Right cardiac atrium (tissue), 5 donors: ENCODE measurements around the gene SLBP. TPM values are rescaled to one million over a fixed set of nuclear protein-coding genes. Genes with fewer than 3 reads are reported as not detected.

Source experiments
- ATAC-seq, 2 donors: fragments of 200-7000 bp; cut with Tn5 transposase; one replicate each; pipeline versions ENCODE4 v1.8.0 to v1.9.1; 2020; ENCODE audit warnings: moderate library complexity in 2 of 2, mild to moderate bottlenecking in 1 of 2
- DNase-seq, 3 donors: peaks; one replicate each; pipeline ENCODE4 v3.0.0-alpha.2; 2020
- H3K27ac ChIP-seq: one replicate; pipeline ENCODE4 v1.5.1; 2013; ENCODE audit warnings: mild to moderate bottlenecking, low read length, control low read depth, moderate library complexity
- H3K27me3 ChIP-seq: one replicate; pipeline ENCODE4 v1.6.1; 2013; ENCODE audit not compliant: control insufficient read depth, insufficient read depth
- H3K4me1 ChIP-seq: one replicate; pipeline ENCODE4 v1.6.1; 2013; ENCODE audit warnings: low read length; ENCODE audit not compliant: control insufficient read depth, insufficient read depth
- H3K4me3 ChIP-seq: one replicate; pipeline ENCODE4 v1.5.1; 2013; ENCODE audit warnings: low read length, control low read depth
- H3K9me3 ChIP-seq: one replicate; pipeline ENCODE4 v1.6.1; 2013; ENCODE audit warnings: low read length; ENCODE audit not compliant: control insufficient read depth
- WGBS: extraction: QIAGEN DNeasy Blood & Tissue Kit; methylation state at CpG from one replicate; pipeline ENCODE4 v1.1.7; 2013; 5-methylcytosine and 5-hydroxymethylcytosine counted together
- intact Hi-C, 4 donors: fragments of 100-400 bp; cut with DNase I; formaldehyde crosslinking; loops; one replicate each; pipeline versions ENCODE4 v1.11.0 to v1.14.0; 2022 to 2023
- polyA plus RNA-seq: library from polyadenylated mRNA; stranded (reverse); fragments of 200-250 nt; gene quantifications from one replicate; pipeline ENCODE4 v1.2.3, GENCODE V29; 2013
- total RNA-seq, 4 donors: library from RNA; stranded (reverse); fragmentation: NEBNext Ultra II Directional; extraction: Animal tissue kit (Norgen Biotek cat#: 25700); gene quantifications; one replicate each; pipeline ENCODE4 v1.2.1, GENCODE V29; 2021
- donor health status: healthy with polysubstance abuse.
- donor health status: DM: no; HTN: yes; CAD: no.
- donor health status: DM: no; HTN: no; CAD: no.
- donor health status: DM: no; HTN: yes; CAD: no; lungs with severe emphysema.
- donor health status: DM: yes; HTN: yes; CAD: no.

Gene SLBP
- total and polyA plus RNA-seq, 5 donors, result 12.2 to 16.1 (median 14.1) TPM

- WGBS, result 80% methylated on average over 25 of the region's 25 CpGs
- no peak for ATAC-seq
- Histone ChIP-seq H3K27me3 (no peaks in the 10 kb centered on the region), H3K4me1 (no peaks in the 10 kb centered on the region), H3K9me3 (no peaks in the 10 kb centered on the region), H3K27ac (no peak overlapping the region), H3K4me3 (no peak overlapping the region)
- intact Hi-C loops, result no loop called here
- no peak for DNase-seq
These were observed 51.0 kb downstream of the SLBP start for GRCh38 chr4:1660948-1661677.

GRCh38 chr4:1659104-1660043 is 52.7 kb downstream of the SLBP start:
- intact Hi-C loops, result no loop called here
- ATAC-seq (no peak), DNase-seq (no peak)
- H3K9me3 ChIP-seq, result no peaks in the 10 kb centered on the region
- H3K4me1 ChIP-seq, result no peaks in the 10 kb centered on the region
- no peak overlapping the region for H3K4me3 ChIP-seq
- H3K27me3 ChIP-seq, result no peaks in the 10 kb centered on the region
- whole genome bisulfite sequencing, result 91% methylated on average over 39 of the region's 39 CpGs
- no peak overlapping the region for H3K27ac ChIP-seq

- Histone ChIP-seq H3K27me3 (no peaks in the 10 kb centered on the region), H3K4me3 (no peak overlapping the region), H3K9me3 (no peaks in the 10 kb centered on the region), H3K27ac (no peak overlapping the region), H3K4me1 (no peaks in the 10 kb centered on the region)
- 83% methylated on average over 12 of the region's 12 CpGs for WGBS
- DNase-seq (no peak), ATAC-seq (no peak)
- intact Hi-C loops, result no loop called here
These were observed 53.5 kb downstream of the SLBP start for GRCh38 chr4:1658581-1658980.

- Histone ChIP-seq H3K4me1 (no peaks in the 10 kb centered on the region), H3K4me3 (no peak overlapping the region), H3K9me3 (no peaks in the 10 kb centered on the region), H3K27me3 (no peaks in the 10 kb centered on the region), H3K27ac (no peak overlapping the region)
- ATAC-seq, result no peak
- intact Hi-C loops, result no loop called here
- DNase-seq, result peak in 1 of 3 donors; percentile 16
- WGBS, result 92% methylated on average over 12 of the region's 12 CpGs
These were observed 54.0 kb downstream of the SLBP start for GRCh38 chr4:1658146-1658545.

GRCh38 chr4:1656986-1657385 is 55.1 kb downstream of the SLBP start:
- WGBS, result 94% methylated on average over 19 of the region's 19 CpGs
- ATAC-seq (no peak), DNase-seq (peak in 1 of 3 donors; percentile 50)
- H3K9me3 ChIP-seq, result no peaks in the 10 kb centered on the region
- no peak overlapping the region for H3K4me3 ChIP-seq
- H3K27ac ChIP-seq, result no peak overlapping the region
- no peaks in the 10 kb centered on the region for H3K4me1 ChIP-seq
- intact Hi-C loops, result no loop called here
- no peaks in the 10 kb centered on the region for H3K27me3 ChIP-seq

GRCh38 chr4:1656132-1656531 is 56.0 kb downstream of the SLBP start:
- intact Hi-C loops, result no loop called here
- 93% methylated on average over 5 of the region's 5 CpGs for WGBS

GRCh38 chr4:1655676-1656075 is 56.4 kb downstream of the SLBP start:
- intact Hi-C loops, result no loop called here
- WGBS, result 90% methylated on average over 18 of the region's 18 CpGs
- no peak for DNase-seq
- H3K27ac ChIP-seq, result no peak overlapping the region
- H3K9me3 ChIP-seq, result no peaks in the 10 kb centered on the region
- H3K4me1 ChIP-seq, result no peaks in the 10 kb centered on the region
- H3K27me3 ChIP-seq, result no peaks in the 10 kb centered on the region
- no peak for ATAC-seq
- H3K4me3 ChIP-seq, result no peak overlapping the region

More at GRCh38 chr4:1656132-1656531, 56.0 kb downstream of the SLBP start:
- ATAC-seq, result no peak
- Histone ChIP-seq H3K9me3 (no peaks in the 10 kb centered on the region), H3K4me1 (no peaks in the 10 kb centered on the region), H3K4me3 (no peak overlapping the region), H3K27ac (no peak overlapping the region), H3K27me3 (no peaks in the 10 kb centered on the region)
- DNase-seq, result peak in 1 of 3 donors; percentile 31

- Histone ChIP-seq H3K27ac (no peak overlapping the region), H3K4me1 (no peaks in the 10 kb centered on the region), H3K9me3 (no peaks in the 10 kb centered on the region), H3K4me3 (no peak overlapping the region), H3K27me3 (no peaks in the 10 kb centered on the region)
- DNase-seq (no peak), ATAC-seq (no peak)
- WGBS, result 95% methylated on average over 47 of the region's 47 CpGs
- intact Hi-C loops, result no loop called here
These were observed 57.0 kb downstream of the SLBP start for GRCh38 chr4:1655081-1655480.

- no peaks in the 10 kb centered on the region for H3K9me3 ChIP-seq
- intact Hi-C loops, result no loop called here
- WGBS, result 72% methylated on average over 23 of the region's 23 CpGs
- no peak overlapping the region for H3K4me3 ChIP-seq
- H3K27me3 ChIP-seq, result no peaks in the 10 kb centered on the region
- no peak overlapping the region for H3K27ac ChIP-seq
- no peaks in the 10 kb centered on the region for H3K4me1 ChIP-seq
- DNase-seq, result no peak
- ATAC-seq, result no peak
These were observed 57.7 kb downstream of the SLBP start for GRCh38 chr4:1654216-1654955.

GRCh38 chr4:1653776-1654175 is 58.3 kb downstream of the SLBP start:
- H3K27ac ChIP-seq, result no peak overlapping the region
- no peak overlapping the region for H3K4me3 ChIP-seq
- no peaks in the 10 kb centered on the region for H3K4me1 ChIP-seq
- intact Hi-C loops, result no loop called here
- ATAC-seq, result no peak
- 86% methylated on average over 10 of the region's 10 CpGs for WGBS
- H3K9me3 ChIP-seq, result no peaks in the 10 kb centered on the region
- H3K27me3 ChIP-seq, result no peaks in the 10 kb centered on the region
- no peak for DNase-seq

- intact Hi-C loops, result no loop called here
- WGBS, result 96% methylated on average over 13 of the region's 13 CpGs
- Histone ChIP-seq H3K4me1 (no peaks in the 10 kb centered on the region), H3K9me3 (no peaks in the 10 kb centered on the region), H3K4me3 (no peak overlapping the region), H3K27ac (no peak overlapping the region), H3K27me3 (no peaks in the 10 kb centered on the region)
- DNase-seq, result no peak
- ATAC-seq, result no peak
These were observed 60.0 kb downstream of the SLBP start for GRCh38 chr4:1652088-1652487.
